Ishikawa (cell line): Measurements from ENCODE around the gene ITGA1.
A peak's percentile ranks its signal among the peaks of the same experiment; 100 is the strongest.

Experiments used
- CEBPB ChIP-seq: IDR thresholded peaks from 2 replicates; pipeline ENCODE4 v1.6.1; 2012
- CREB1 ChIP-seq: IDR thresholded peaks from 2 replicates; pipeline ENCODE4 v1.6.1; 2012; ENCODE audit warnings: low read depth
- EGR1 ChIP-seq: IDR thresholded peaks from 2 replicates; pipeline ENCODE4 v1.6.1; 2012
- EP300 ChIP-seq: IDR thresholded peaks from 2 replicates; pipeline ENCODE4 v1.6.1; 2012; ENCODE audit warnings: borderline replicate concordance
- FOXM1 ChIP-seq: IDR thresholded peaks from 2 replicates; pipeline ENCODE4 v1.6.1; 2012; ENCODE audit warnings: low read depth, borderline replicate concordance
- MAX ChIP-seq: IDR thresholded peaks from 2 replicates; pipeline ENCODE4 v1.6.1; 2012
- NFIC ChIP-seq: IDR thresholded peaks from 2 replicates; pipeline ENCODE4 v1.6.1; 2012
- RAD21 ChIP-seq: IDR thresholded peaks from 2 replicates; pipeline ENCODE4 v1.6.1; 2012; ENCODE audit warnings: low read depth
- REST ChIP-seq: IDR thresholded peaks from 2 replicates; pipeline ENCODE4 v1.6.1; 2012; ENCODE audit warnings: low read depth, mild to moderate bottlenecking
- TAF1 ChIP-seq: IDR thresholded peaks from 2 replicates; pipeline ENCODE4 v1.6.1; 2012; ENCODE audit warnings: low read depth, mild to moderate bottlenecking
- TCF12 ChIP-seq: IDR thresholded peaks from 2 replicates; pipeline ENCODE4 v1.6.1; 2012; ENCODE audit warnings: low read depth
- TEAD4 ChIP-seq: IDR thresholded peaks from 2 replicates; pipeline ENCODE4 v1.6.1; 2012
- USF1 ChIP-seq: IDR thresholded peaks from 2 replicates; pipeline ENCODE4 v1.6.1; 2012
- YY1 ChIP-seq: IDR thresholded peaks from 2 replicates; pipeline ENCODE4 v1.6.1; 2012; ENCODE audit warnings: low read depth
- ZBTB7A ChIP-seq: IDR thresholded peaks from 2 replicates; pipeline ENCODE4 v1.6.1; 2012; ENCODE audit warnings: low read depth

ITGA1 gene

GRCh38 chr5:52922384-52922783, 134.7 kb downstream of the ITGA1 start:
- TF ChIP-seq USF1 (0 out of 2 replicates have a peak, but pooled peaks have one; percentile 11), RAD21 (no peak), YY1 (no peak), TAF1 (no peak), EGR1 (no peak), FOXM1 (no peak), TEAD4 (peak; percentile 78), MAX (no peak), NFIC (peak; percentile 91), REST (no peak), ZBTB7A (no peak), EP300 (0 out of 2 replicates have a peak, but pooled peaks have one; percentile 51), CREB1 (no peak), CEBPB (peak; percentile 62), TCF12 (peak; percentile 50; the same call in 1 of the 2 replicates)

- TF ChIP-seq ZBTB7A (no peak), TAF1 (no peak), RAD21 (no peak), USF1 (no peak), REST (no peak), NFIC (no peak), MAX (no peak), YY1 (no peak), CREB1 (no peak), FOXM1 (no peak), CEBPB (no peak), EGR1 (no peak), TCF12 (no peak), TEAD4 (no peak), EP300 (no peak)
Measured at GRCh38 chr5:52924456-52924855, 136.7 kb downstream of the ITGA1 start.

- no peak for TF ChIP-seq ZBTB7A
- no peak for TF ChIP-seq REST
- TF ChIP-seq YY1, result no peak
- no peak for TF ChIP-seq CREB1
- TF ChIP-seq EGR1, result no peak
- no peak for TF ChIP-seq RAD21
- no peak for TF ChIP-seq CEBPB
- no peak for TF ChIP-seq MAX
- TF ChIP-seq EP300, result no peak
- no peak for TF ChIP-seq TAF1
Measured at GRCh38 chr5:52925001-52925400, 137.3 kb downstream of the ITGA1 start.

GRCh38 chr5:52928689-52929088, 141.0 kb downstream of the ITGA1 start:
- TF ChIP-seq MAX (no peak), ZBTB7A (no peak), USF1 (no peak), CREB1 (no peak), YY1 (no peak), CEBPB (no peak), TAF1 (no peak), FOXM1 (no peak), TCF12 (no peak), RAD21 (no peak), REST (no peak)
